GM21825 (cell line): ENCODE measurements around the gene PAK1IP1.
A peak's percentile ranks its signal among the peaks of the same experiment; 100 is the strongest.
"Not testable (repeated sequence)": the region's sequence is repeated elsewhere in the genome, so short reads cannot be mapped to it uniquely, and the experiment has no call there.

Source experiments
- ATAC-seq: cut with Tn5 transposase; IDR thresholded peaks from one replicate; pipeline ENCODE4 v1.9.1; 2021; ENCODE audit warnings: mild to moderate bottlenecking, moderate library complexity; ENCODE audit not compliant: unreplicated experiment

Gene PAK1IP1

GRCh38 chr6:10690651-10691445 lies 3.9 kb upstream of the PAK1IP1 start:
- no peak for ATAC-seq

GRCh38 chr6:10692965-10693538 lies 1.7 kb upstream of the PAK1IP1 start:
- ATAC-seq, result no peak

GRCh38 chr6:10695086-10695657 lies 400 bp downstream of the PAK1IP1 start:
- peak; percentile 2 for ATAC-seq

GRCh38 chr6:10696655-10697054 lies 1.9 kb downstream of the PAK1IP1 start:
- no peak for ATAC-seq

GRCh38 chr6:10713962-10714361 lies 19.2 kb downstream of the PAK1IP1 start:
- no peak for ATAC-seq

GRCh38 chr6:10719296-10719963 lies 24.7 kb downstream of the PAK1IP1 start:
- no peak for ATAC-seq

GRCh38 chr6:10719964-10720264 lies 25.1 kb downstream of the PAK1IP1 start:
- no peak for ATAC-seq

- ATAC-seq, result no peak
Observed at GRCh38 chr6:10720265-10720959, 25.6 kb downstream of the PAK1IP1 start.

GRCh38 chr6:10720960-10721849 lies 26.4 kb downstream of the PAK1IP1 start:
- ATAC-seq, result not testable (repeated sequence)

- ATAC-seq, result no peak
Observed at GRCh38 chr6:10721850-10722569, 27.2 kb downstream of the PAK1IP1 start.

GRCh38 chr6:10722570-10722819 lies 27.7 kb downstream of the PAK1IP1 start:
- no peak for ATAC-seq

- peak; percentile 97 for ATAC-seq
Observed at GRCh38 chr6:10722820-10723566, 28.2 kb downstream of the PAK1IP1 start, which contains the start of gene TMEM14C. Gene TMEM14C (plus strand): TSS chr6:10723070. CDS start chr6:10724614, 1,544 bp downstream.

- no peak for ATAC-seq
Observed at GRCh38 chr6:10723567-10723881, 28.8 kb downstream of the PAK1IP1 start.

GRCh38 chr6:10725044-10725443 lies 30.3 kb downstream of the PAK1IP1 start:
- ATAC-seq, result no peak

GRCh38 chr6:10725716-10726115 lies 30.9 kb downstream of the PAK1IP1 start:
- ATAC-seq, result no peak

- no peak for ATAC-seq
Observed at GRCh38 chr6:10730254-10730653, 35.5 kb downstream of the PAK1IP1 start.

- ATAC-seq, result no peak
Observed at GRCh38 chr6:10733151-10733715, 38.5 kb downstream of the PAK1IP1 start.

- no peak for ATAC-seq
Observed at GRCh38 chr6:10733863-10734262, 39.1 kb downstream of the PAK1IP1 start.

- no peak for ATAC-seq
Observed at GRCh38 chr6:10736731-10737130, 42.0 kb downstream of the PAK1IP1 start.
